SU-DHL-6 (cell line): ENCODE data around the gene CCL4L2.

Experiments used
- EZH2phosphoT487 ChIP-seq: fragments of 200-600 bp; sonication (generic), shearing (Covaris generic); conservative IDR thresholded peaks from 2 replicates; pipeline ENCODE4 v1.6.1; 2018; ENCODE audit warnings: mild to moderate bottlenecking, antibody characterized with exemption, low read length, moderate library complexity, mixed read lengths
- TF ChIP-seq, protein P1 (sequence below): fragments of 200-600 bp; sonication (generic); IDR thresholded peaks from one replicate; pipeline ENCODE4 v1.5.1; 2017; ENCODE audit warnings: antibody characterized with exemption, mild to moderate bottlenecking, low read length, moderate library complexity; ENCODE audit not compliant: insufficient read depth, poor library complexity, severe bottlenecking

DNA sequence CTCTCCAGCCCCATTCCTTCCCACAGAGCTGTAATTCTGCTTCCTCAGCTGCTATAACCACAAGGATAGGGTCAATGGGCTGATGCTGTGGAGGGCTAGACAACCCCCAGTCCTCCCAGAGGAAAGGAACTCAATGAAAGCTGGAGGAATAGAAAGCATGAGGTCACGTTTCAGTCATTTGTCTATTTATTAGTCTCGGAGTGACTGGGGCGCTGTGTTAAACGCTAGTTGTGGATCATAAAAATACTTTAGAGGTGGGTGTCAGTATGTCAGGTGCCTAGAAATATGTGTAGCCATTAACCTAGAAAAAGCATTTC lies 13.5 kb upstream of the CCL4L2 start:
- TF ChIP-seq, protein P1, sequence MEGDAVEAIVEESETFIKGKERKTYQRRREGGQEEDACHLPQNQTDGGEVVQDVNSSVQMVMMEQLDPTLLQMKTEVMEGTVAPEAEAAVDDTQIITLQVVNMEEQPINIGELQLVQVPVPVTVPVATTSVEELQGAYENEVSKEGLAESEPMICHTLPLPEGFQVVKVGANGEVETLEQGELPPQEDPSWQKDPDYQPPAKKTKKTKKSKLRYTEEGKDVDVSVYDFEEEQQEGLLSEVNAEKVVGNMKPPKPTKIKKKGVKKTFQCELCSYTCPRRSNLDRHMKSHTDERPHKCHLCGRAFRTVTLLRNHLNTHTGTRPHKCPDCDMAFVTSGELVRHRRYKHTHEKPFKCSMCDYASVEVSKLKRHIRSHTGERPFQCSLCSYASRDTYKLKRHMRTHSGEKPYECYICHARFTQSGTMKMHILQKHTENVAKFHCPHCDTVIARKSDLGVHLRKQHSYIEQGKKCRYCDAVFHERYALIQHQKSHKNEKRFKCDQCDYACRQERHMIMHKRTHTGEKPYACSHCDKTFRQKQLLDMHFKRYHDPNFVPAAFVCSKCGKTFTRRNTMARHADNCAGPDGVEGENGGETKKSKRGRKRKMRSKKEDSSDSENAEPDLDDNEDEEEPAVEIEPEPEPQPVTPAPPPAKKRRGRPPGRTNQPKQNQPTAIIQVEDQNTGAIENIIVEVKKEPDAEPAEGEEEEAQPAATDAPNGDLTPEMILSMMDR, result no peak
- TF ChIP-seq EZH2phosphoT487, result no peak
